Peyer's patch (tissue), 4 donors: ENCODE results near the gene METAP1.
"Not testable (repeated sequence)": the region's sequence is repeated elsewhere in the genome, so short reads cannot be mapped to it uniquely, and the experiment has no call there.

Source experiments
- CTCF ChIP-seq, 6 experiments: fragments of 450-650 bp in 4 of 6; fragments of 200-600 bp in 2 of 6; sonication (generic) in 1 of 6; IDR thresholded peaks; one replicate each; pipeline ENCODE4 v1.5.1; 2017 to 2019; ENCODE audit warnings: antibody characterized with exemption in 6 of 6, mild to moderate bottlenecking in 3 of 6, moderate library complexity in 1 of 6
- POLR2A ChIP-seq, 2 donors: fragments of 450-650 bp; IDR thresholded peaks; one replicate each; pipeline ENCODE4 v1.5.1; 2017; ENCODE audit warnings: antibody characterized with exemption in 2 of 2, mild to moderate bottlenecking in 2 of 2, moderate library complexity in 2 of 2

DNA sequence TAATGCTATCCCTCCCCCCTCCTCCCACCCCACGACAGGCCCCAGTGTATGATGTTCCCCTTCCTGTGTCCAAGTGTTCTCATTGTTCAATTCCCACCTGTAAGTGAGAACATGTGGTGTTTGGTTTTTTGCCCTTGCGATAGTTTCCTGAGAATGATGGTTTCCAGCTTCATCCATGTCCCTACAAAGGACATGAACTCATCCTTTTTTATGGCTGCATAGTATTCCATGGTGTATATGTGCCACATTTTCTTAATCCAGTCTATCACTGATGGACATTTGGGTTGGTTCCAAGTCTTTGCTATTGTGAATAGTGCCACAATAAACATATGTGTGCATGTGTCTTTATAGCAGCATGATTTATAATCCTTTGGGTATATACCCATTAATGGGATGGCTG, 70.0 kb downstream of the METAP1 start:
- TF ChIP-seq CTCF, POLR2A (IDR thresholded peaks at IDR 0.05): not testable (repeated sequence)
